Stimulated activated CD8-positive, alpha-beta memory T cell treated with anti-CD3 and anti-CD28 coated beads, Interleukin-4, amount 100 ng/mL, for 48 hours (primary cell): ENCODE results near the gene PNMA6A.
"Not testable (repeated sequence)": the region's sequence is repeated elsewhere in the genome, so short reads cannot be mapped to it uniquely, and the experiment has no call there.

Experiments
- DNase-seq: peaks from one replicate; pipeline ENCODE4 v3.0.0-alpha.2; 2020

Gene PNMA6A

GRCh38 chrX:153077437-153078135 is 5.3 kb downstream of the PNMA6A start:
- not testable (repeated sequence) for DNase-seq

- not testable (repeated sequence) for DNase-seq
Measured at GRCh38 chrX:153083238-153083923, 11.1 kb downstream of the PNMA6A start.

- no peak for DNase-seq
Measured at GRCh38 chrX:153102418-153102817, 30.2 kb downstream of the PNMA6A start.

GRCh38 chrX:153104959-153105358 is 32.7 kb downstream of the PNMA6A start:
- not testable (repeated sequence) for DNase-seq

- DNase-seq, result not testable (repeated sequence)
Measured at GRCh38 chrX:153106092-153106801, 34.0 kb downstream of the PNMA6A start.

GRCh38 chrX:153110735-153111134 is 38.5 kb downstream of the PNMA6A start:
- DNase-seq, result not testable (repeated sequence)

GRCh38 chrX:153113851-153114250 is 41.6 kb downstream of the PNMA6A start:
- not testable (repeated sequence) for DNase-seq

- not testable (repeated sequence) for DNase-seq
Measured at GRCh38 chrX:153117754-153118153, 45.5 kb downstream of the PNMA6A start.

- DNase-seq, result not testable (repeated sequence)
Measured at GRCh38 chrX:153120230-153120629, 48.0 kb downstream of the PNMA6A start.

- DNase-seq, result not testable (repeated sequence)
Measured at GRCh38 chrX:153123468-153123867, 51.2 kb downstream of the PNMA6A start.
